Caco-2 (cell line): ENCODE results near the gene LUZP1. TPM values are rescaled to one million over a fixed set of nuclear protein-coding genes. Genes with fewer than 3 reads are reported as not detected.
"Not testable (repeated sequence)": the region's sequence is repeated elsewhere in the genome, so short reads cannot be mapped to it uniquely, and the experiment has no call there.

Experiments
- BruUV-seq: library from RNA; stranded (reverse); fragments of 400-500 nt; replicated peaks from 2 replicates; lab custom pipeline; 2021; lab: Mats Ljungman, UMichigan
- CTCF ChIA-PET: fragments of 300-600 bp; sonication (Branson Sonifier 250); formaldehyde crosslinking; loops from one replicate; lab custom pipeline; 2022; ENCODE audit warnings: antibody characterized with exemption; lab: Charles Lee
- POLR2A ChIA-PET: fragments of 300-600 bp; sonication (Branson Sonifier 250); formaldehyde crosslinking; loops from one replicate; lab custom pipeline; 2022; ENCODE audit warnings: antibody characterized with exemption; lab: Charles Lee
- DNase-seq, 2 experiments: peaks; one replicate each; pipeline versions ENCODE4 v3.0.0 to v3.0.0-alpha.2; 2020 to 2022
- H3K27me3 ChIP-seq: replicated peaks from 2 replicates; pipeline ENCODE4 v1.6.0; 2011; ENCODE audit warnings: low read length; ENCODE audit not compliant: control insufficient read depth, insufficient read depth
- H3K36me3 ChIP-seq: 2 replicates; pipeline ENCODE4 v1.5.1; 2011; ENCODE audit warnings: low read length; ENCODE audit not compliant: control insufficient read depth, insufficient read depth
- H3K4me1 ChIP-seq: fragments of 250-450 bp; sonication (Bioruptor Pico); 2 replicates; pipeline ENCODE4 v1.5.1; 2020; ENCODE audit warnings: mild to moderate bottlenecking
- H3K4me3 ChIP-seq: 2 replicates; pipeline ENCODE4 v1.5.1; 2011; ENCODE audit warnings: low read depth, mild to moderate bottlenecking, control low read depth, low read length
- H3K9me3 ChIP-seq: fragments of 250-450 bp; sonication (Bioruptor Pico); 2 replicates; pipeline ENCODE4 v1.5.1; 2020; ENCODE audit warnings: mild to moderate bottlenecking, moderate library complexity
- H3K27ac Mint-ChIP-seq: one replicate; pipeline ENCODE4 v1.8.0; 2022; ENCODE audit warnings: mixed read lengths; ENCODE audit not compliant: unreplicated experiment
- H3K27me3 Mint-ChIP-seq: one replicate; pipeline ENCODE4 v1.8.0; 2022; ENCODE audit warnings: mixed read lengths; ENCODE audit not compliant: insufficient read depth, unreplicated experiment
- H3K36me3 Mint-ChIP-seq: one replicate; pipeline ENCODE4 v1.8.0; 2022; ENCODE audit warnings: mild to moderate bottlenecking, mixed read lengths; ENCODE audit not compliant: insufficient read depth, unreplicated experiment
- H3K4me1 Mint-ChIP-seq: one replicate; pipeline ENCODE4 v1.8.0; 2022; ENCODE audit warnings: low read depth, mixed read lengths; ENCODE audit not compliant: unreplicated experiment
- H3K4me3 Mint-ChIP-seq: one replicate; pipeline ENCODE4 v1.8.0; 2022; ENCODE audit warnings: mild to moderate bottlenecking, moderate library complexity, mixed read lengths; ENCODE audit not compliant: unreplicated experiment
- H3K9me3 Mint-ChIP-seq: one replicate; pipeline ENCODE4 v1.8.0; 2022; ENCODE audit warnings: mixed read lengths; ENCODE audit not compliant: unreplicated experiment
- CTCF ChIP-seq, 2 experiments: fragments of 200-600 bp in 1 of 2; IDR thresholded peaks; 1 replicate in 1 of 2; 2 replicates in 1 of 2; pipeline versions ENCODE4 v1.5.1 to v1.8.0; 2011 to 2022; ENCODE audit warnings: antibody characterized with exemption in 1 of 2, control low read depth in 1 of 2, inconsistent platforms in 1 of 2, low read depth in 1 of 2, low read length in 1 of 2, mild to moderate bottlenecking in 1 of 2, moderate library complexity in 1 of 2; ENCODE audit not compliant: insufficient read depth in 1 of 2, severe bottlenecking in 1 of 2, unreplicated experiment in 1 of 2
- intact Hi-C: fragments of 100-400 bp; cut with micrococcal nuclease; formaldehyde crosslinking; loops from one replicate; pipeline ENCODE4 v1.10.0; 2022; ENCODE audit not compliant: unreplicated experiment
- total RNA-seq: library from RNA; stranded (reverse); gene quantifications from 2 replicates; pipeline ENCODE4 v1.2.3, GENCODE V29; 2022

LUZP1 gene
- total RNA-seq, 1 experiment from 2014 or later, result 20.6 TPM

DNA sequence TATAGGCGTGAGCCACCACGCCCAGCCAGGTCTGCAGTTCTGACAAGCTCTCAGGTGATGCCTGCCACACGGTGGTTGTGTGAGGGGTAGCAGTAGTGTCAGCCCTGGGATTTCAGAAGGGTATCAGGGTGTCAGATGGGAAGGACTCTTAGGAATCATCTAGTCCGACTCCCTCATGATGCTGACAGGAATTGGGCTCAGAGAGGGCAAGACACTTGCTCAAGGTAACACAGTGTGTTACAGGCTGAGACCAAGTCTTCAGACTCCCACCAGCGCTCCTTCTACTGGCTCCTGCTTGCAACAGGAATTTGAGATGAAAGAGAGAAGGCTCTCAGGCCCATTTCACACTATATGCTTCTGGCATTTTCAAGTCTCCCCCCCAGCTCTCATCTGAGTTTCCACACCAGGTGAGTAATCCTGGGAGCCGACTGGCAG, 41.7 kb upstream of the LUZP1 start:
- BruUV-seq, result no TSS peak
- ChIA-PET POLR2A (no interaction called here), CTCF (no interaction called here)
- peak; percentile 49 to 52 for DNase-seq
- peaks cover 5% of the 10 kb centered on the region for H3K36me3 Mint-ChIP-seq
- no peaks in the 10 kb centered on the region for H3K27me3 Mint-ChIP-seq
- no peaks in the 10 kb centered on the region for H3K27me3 ChIP-seq
- H3K4me3 ChIP-seq, result no peak overlapping the region
- peaks cover 6% of the 10 kb centered on the region for H3K4me1 Mint-ChIP-seq
- no peaks in the 10 kb centered on the region for H3K36me3 ChIP-seq
- H3K9me3 Mint-ChIP-seq, result no peaks in the 10 kb centered on the region
- H3K27ac Mint-ChIP-seq, result no peak overlapping the region
- TF ChIP-seq CTCF (IDR thresholded peaks at IDR 0.05; ENCODE audit: insufficient read depth in 1 of 2, low read depth in 1 of 2, low read length in 1 of 2, severe bottlenecking in 1 of 2, unreplicated experiment in 1 of 2), result peak; percentile 32 to 38
- H3K4me3 Mint-ChIP-seq, result no peak overlapping the region
- H3K4me1 ChIP-seq, result no peaks in the 10 kb centered on the region
- H3K9me3 ChIP-seq, result no peaks in the 10 kb centered on the region
- intact Hi-C loops, result no loop called here

- Histone ChIP-seq H3K9me3 (no peaks in the 10 kb centered on the region), H3K36me3 (no peaks in the 10 kb centered on the region), H3K4me3 (no peak overlapping the region), H3K4me1 (no peaks in the 10 kb centered on the region), H3K27me3 (no peaks in the 10 kb centered on the region)
- BruUV-seq, result no TSS peak
- Mint-ChIP-seq H3K4me3 (no peak overlapping the region), H3K27me3 (no peaks in the 10 kb centered on the region), H3K4me1 (peaks cover 3% of the 10 kb centered on the region), H3K27ac (no peak overlapping the region), H3K36me3 (peaks cover 5% of the 10 kb centered on the region), H3K9me3 (no peaks in the 10 kb centered on the region)
- no peak for TF ChIP-seq CTCF (IDR thresholded peaks at IDR 0.05; ENCODE audit: insufficient read depth in 1 of 2, low read depth in 1 of 2, low read length in 1 of 2, severe bottlenecking in 1 of 2, unreplicated experiment in 1 of 2)
- DNase-seq, result no peak
- CTCF ChIA-PET, result no interaction called here
- intact Hi-C loops, result no loop called here
- POLR2A ChIA-PET, result no interaction called here
Observed at GRCh38 chr1:23209770-23210169, 41.1 kb upstream of the LUZP1 start.

- Mint-ChIP-seq H3K4me1 (no peaks in the 10 kb centered on the region), H3K27me3 (no peaks in the 10 kb centered on the region), H3K9me3 (no peaks in the 10 kb centered on the region), H3K4me3 (no peak overlapping the region), H3K36me3 (peaks cover 5% of the 10 kb centered on the region), H3K27ac (no peak overlapping the region)
- CTCF ChIA-PET, result interaction anchor here (0.6 kb wide), 1 partner anchor 31 kb away, joined by 3 read pairs; no protein-coding TSS in a partner anchor
- no peaks in the 10 kb centered on the region for H3K9me3 ChIP-seq
- no peaks in the 10 kb centered on the region for H3K4me1 ChIP-seq
- TF ChIP-seq CTCF (IDR thresholded peaks at IDR 0.05; ENCODE audit: insufficient read depth in 1 of 2, low read depth in 1 of 2, low read length in 1 of 2, severe bottlenecking in 1 of 2, unreplicated experiment in 1 of 2), result no peak
- no peaks in the 10 kb centered on the region for H3K36me3 ChIP-seq
- no peaks in the 10 kb centered on the region for H3K27me3 ChIP-seq
- no peak overlapping the region for H3K4me3 ChIP-seq
- BruUV-seq, result no TSS peak
- intact Hi-C loops, result no loop called here
- POLR2A ChIA-PET, result no interaction called here
- DNase-seq, result no peak
Observed at GRCh38 chr1:23208527-23208926, 39.9 kb upstream of the LUZP1 start.

DNA sequence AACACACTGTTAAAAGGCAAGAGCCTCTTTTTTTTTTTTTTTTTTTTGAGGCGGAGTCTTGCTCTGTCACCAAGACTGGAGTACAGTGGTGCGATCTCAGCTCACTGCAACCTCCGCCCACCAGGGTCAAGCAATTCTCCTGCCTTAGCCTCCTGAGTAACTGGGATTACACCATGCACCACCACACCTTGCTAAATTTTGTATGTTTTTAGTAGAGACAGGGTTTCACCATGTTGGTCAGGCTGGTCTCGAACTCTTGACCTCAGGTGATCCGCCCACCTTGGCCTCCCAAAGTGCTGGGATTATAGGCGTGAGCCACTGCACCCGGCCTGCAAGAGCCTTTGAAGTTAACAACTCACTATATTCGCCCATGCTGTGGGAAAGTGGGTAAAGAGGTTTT, 39.1 kb upstream of the LUZP1 start:
- DNase-seq, H3K27me3 ChIP-seq, H3K36me3 ChIP-seq, H3K27me3 Mint-ChIP-seq, H3K36me3 Mint-ChIP-seq, H3K27ac Mint-ChIP-seq, BruUV-seq, POLR2A ChIA-PET, H3K9me3 Mint-ChIP-seq, H3K4me3 ChIP-seq, intact Hi-C loops, H3K4me3 Mint-ChIP-seq, H3K4me1 Mint-ChIP-seq, H3K4me1 ChIP-seq, CTCF ChIA-PET, H3K9me3 ChIP-seq: not testable (repeated sequence)
